ENCODE results near the gene SLIT1. TPM values are rescaled to one million over a fixed set of nuclear protein-coding genes. Genes with fewer than 3 reads are reported as not detected.
A peak's percentile ranks its signal among the peaks of the same experiment; 100 is the strongest.

The SLIT1 gene
- total RNA-seq, 6 experiments from 2014 or later, result 0.04 to 0.29 (median 0.12) TPM; not detected in 1

GRCh38 chr10:97168645-97169044 lies 17.1 kb downstream of the SLIT1 start:
- no peak overlapping the region for H3K27ac ChIP-seq
- no peaks in the 10 kb centered on the region for H3K36me3 ChIP-seq
- H3K4me3 ChIP-seq, result no peak overlapping the region
- WGBS (ENCODE audit: insufficient coverage, low coverage, low lambda C conversion rate, missing lambda C conversion rate), result 100% methylated on average over 1 of the region's 2 CpGs
- intact Hi-C loops (cut with DNase I), result no loop called here
- TF ChIP-seq POLR2A (IDR thresholded peaks at IDR 0.05) (no peak), CTCF (IDR thresholded peaks at IDR 0.05) (no peak)
- H3K27me3 ChIP-seq, result no peaks in the 10 kb centered on the region
- no peaks in the 10 kb centered on the region for H3K4me1 ChIP-seq
- H3K9me3 ChIP-seq, result no peaks in the 10 kb centered on the region
- DNase-seq (no peak), ATAC-seq (no peak)

- ATAC-seq, result peak in 1 of 4 donors; percentile 15
- no peak for DNase-seq
- Histone ChIP-seq H3K9me3 (no peaks in the 10 kb centered on the region), H3K4me1 (no peaks in the 10 kb centered on the region), H3K36me3 (no peaks in the 10 kb centered on the region), H3K27me3 (no peaks in the 10 kb centered on the region), H3K27ac (no peak overlapping the region), H3K4me3 (no peak overlapping the region)
- TF ChIP-seq POLR2A (IDR thresholded peaks at IDR 0.05), result no peak
- no peak for TF ChIP-seq CTCF (IDR thresholded peaks at IDR 0.05)
- intact Hi-C loops (cut with DNase I), result no loop called here
- 53% methylated on average over 3 of the region's 8 CpGs for WGBS (ENCODE audit: insufficient coverage, low coverage, low lambda C conversion rate, missing lambda C conversion rate)
These were observed 20.3 kb downstream of the SLIT1 start for GRCh38 chr10:97165499-97165898.

GRCh38 chr10:97163781-97164501 lies 21.8 kb downstream of the SLIT1 start:
- no peak overlapping the region for H3K4me3 ChIP-seq
- H3K27me3 ChIP-seq, result no peaks in the 10 kb centered on the region
- intact Hi-C loops (cut with DNase I), result no loop called here
- 58% methylated on average over 3 of the region's 17 CpGs for WGBS (ENCODE audit: insufficient coverage, low coverage, low lambda C conversion rate, missing lambda C conversion rate)
- H3K4me1 ChIP-seq, result no peaks in the 10 kb centered on the region
- no peak for DNase-seq
- no peak overlapping the region for H3K27ac ChIP-seq
- ATAC-seq, result peak in 1 of 4 donors; percentile 23
- H3K9me3 ChIP-seq, result no peaks in the 10 kb centered on the region
- H3K36me3 ChIP-seq, result no peaks in the 10 kb centered on the region
- TF ChIP-seq POLR2A (IDR thresholded peaks at IDR 0.05) (no peak), CTCF (IDR thresholded peaks at IDR 0.05) (no peak)

GRCh38 chr10:97163181-97163580 lies 22.6 kb downstream of the SLIT1 start:
- Histone ChIP-seq H3K36me3 (no peaks in the 10 kb centered on the region), H3K27ac (no peak overlapping the region), H3K27me3 (no peaks in the 10 kb centered on the region), H3K4me1 (no peaks in the 10 kb centered on the region), H3K9me3 (no peaks in the 10 kb centered on the region), H3K4me3 (no peak overlapping the region)
- TF ChIP-seq CTCF (IDR thresholded peaks at IDR 0.05), result no peak
- TF ChIP-seq POLR2A (IDR thresholded peaks at IDR 0.05), result no peak
- intact Hi-C loops (cut with DNase I), result no loop called here
- DNase-seq (no peak), ATAC-seq (peak in 1 of 4 donors; percentile 31)
- 70% methylated on average over 2 of the region's 7 CpGs for WGBS (ENCODE audit: insufficient coverage, low coverage, low lambda C conversion rate, missing lambda C conversion rate)
